Measurements from ENCODE around the gene NCOA1.

Gene NCOA1

DNA sequence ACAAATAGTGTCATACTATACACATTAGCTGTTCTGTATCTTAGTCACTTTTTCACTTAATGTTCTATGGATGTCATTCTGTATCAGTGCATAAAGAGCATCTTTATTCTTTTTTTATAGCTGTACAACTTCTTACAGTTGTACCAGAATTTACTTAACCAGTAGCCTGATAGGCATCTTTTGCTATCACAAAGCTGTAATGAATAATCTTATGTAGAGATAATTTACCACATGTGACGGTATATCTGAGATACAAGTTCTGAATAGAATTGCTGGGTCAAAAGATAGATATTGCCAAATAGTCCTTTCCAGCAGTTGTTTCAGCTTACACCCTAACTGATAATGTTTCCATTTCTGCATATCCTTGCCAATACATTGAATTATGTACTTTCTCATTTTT is 232.1 kb downstream of the NCOA1 start:
- Histone ChIP-seq H3K23ac (ENCODE audit: low read length) (no peak overlapping the region), H3K79me2 (ENCODE audit: control insufficient read depth, insufficient read depth, low read length, poor library complexity) (no peaks in the 10 kb centered on the region), H3K79me1 (ENCODE audit: low read length) (no peaks in the 10 kb centered on the region), H3K4me2 (ENCODE audit: low read length) (no peak overlapping the region), H3K4me3 (ENCODE audit: low read depth, low read length) (no peak overlapping the region), H2AK5ac (ENCODE audit: low read length) (no peak overlapping the region), H2AFZ (ENCODE audit: insufficient read depth, low read length, poor library complexity) (no peak overlapping the region), H3K27me3 (ENCODE audit: insufficient read depth, low read length) (no peaks in the 10 kb centered on the region), H2BK12ac (ENCODE audit: low read length) (no peak overlapping the region), H3K27ac (ENCODE audit: low read depth, low read length) (no peak overlapping the region), H2BK5ac (ENCODE audit: low read depth, low read length, poor library complexity) (no peak overlapping the region), H4K91ac (ENCODE audit: low read depth, low read length) (no peak overlapping the region), H3K4ac (ENCODE audit: low read depth, low read length) (no peak overlapping the region), H3K9ac (ENCODE audit: low read length) (no peak overlapping the region), H2BK120ac (ENCODE audit: insufficient read depth, low read length, poor library complexity) (no peak overlapping the region), H3K36me3 (ENCODE audit: control insufficient read depth in 1 of 2, insufficient read depth in 2 of 2, low read length in 2 of 2) (no peaks in the 10 kb centered on the region), H4K8ac (ENCODE audit: low read depth, low read length) (no peak overlapping the region), H4K12ac (ENCODE audit: low read depth, low read length) (no peak overlapping the region), H3K4me1 (ENCODE audit: control insufficient read depth in 1 of 2, insufficient read depth in 2 of 2, low read length in 2 of 2) (no peaks in the 10 kb centered on the region), H3K14ac (ENCODE audit: low read length) (no peak overlapping the region), H3K18ac (ENCODE audit: low read length) (no peak overlapping the region), H3K9me3 (ENCODE audit: insufficient read depth, low read depth, low read length) (no peaks in the 10 kb centered on the region)
- peak in 1 of 2 donors; percentile 11 for DNase-seq
- no CpG with 5 or more reads among the region's 1 CpG for WGBS (ENCODE audit: extremely low coverage, insufficient coverage, insufficient read length)

GRCh38 chr2:24723665-24724064 is 232.6 kb downstream of the NCOA1 start:
- H2BK12ac ChIP-seq (ENCODE audit: low read length), result no peak overlapping the region
- no peak overlapping the region for H2BK5ac ChIP-seq (ENCODE audit: low read depth, low read length, poor library complexity)
- H3K4me1 ChIP-seq (ENCODE audit: control insufficient read depth in 1 of 2, insufficient read depth in 2 of 2, low read length in 2 of 2), result no peaks in the 10 kb centered on the region
- H3K4me2 ChIP-seq (ENCODE audit: low read length), result no peak overlapping the region
- H3K18ac ChIP-seq (ENCODE audit: low read length), result no peak overlapping the region
- no peak overlapping the region for H3K23ac ChIP-seq (ENCODE audit: low read length)
- no peaks in the 10 kb centered on the region for H3K27me3 ChIP-seq (ENCODE audit: insufficient read depth, low read length)
- H3K4ac ChIP-seq (ENCODE audit: low read depth, low read length), result no peak overlapping the region
- H3K14ac ChIP-seq (ENCODE audit: low read length), result no peak overlapping the region
- H4K12ac ChIP-seq (ENCODE audit: low read depth, low read length), result no peak overlapping the region
- H3K79me2 ChIP-seq (ENCODE audit: control insufficient read depth, insufficient read depth, low read length, poor library complexity), result no peaks in the 10 kb centered on the region
- no peak overlapping the region for H4K8ac ChIP-seq (ENCODE audit: low read depth, low read length)
- no peak overlapping the region for H2AFZ ChIP-seq (ENCODE audit: insufficient read depth, low read length, poor library complexity)
- H3K79me1 ChIP-seq (ENCODE audit: low read length), result no peaks in the 10 kb centered on the region
- no peak overlapping the region for H3K9ac ChIP-seq (ENCODE audit: low read length)
- no peak overlapping the region for H2BK120ac ChIP-seq (ENCODE audit: insufficient read depth, low read length, poor library complexity)
- no peak overlapping the region for H2AK5ac ChIP-seq (ENCODE audit: low read length)
- no peak overlapping the region for H3K4me3 ChIP-seq (ENCODE audit: low read depth, low read length)
- no peak overlapping the region for H3K27ac ChIP-seq (ENCODE audit: low read depth, low read length)
- no peak overlapping the region for H4K91ac ChIP-seq (ENCODE audit: low read depth, low read length)
- H3K36me3 ChIP-seq (ENCODE audit: control insufficient read depth in 1 of 2, insufficient read depth in 2 of 2, low read length in 2 of 2), result no peaks in the 10 kb centered on the region
- DNase-seq, result no peak
- no peaks in the 10 kb centered on the region for H3K9me3 ChIP-seq (ENCODE audit: insufficient read depth, low read depth, low read length)

DNA sequence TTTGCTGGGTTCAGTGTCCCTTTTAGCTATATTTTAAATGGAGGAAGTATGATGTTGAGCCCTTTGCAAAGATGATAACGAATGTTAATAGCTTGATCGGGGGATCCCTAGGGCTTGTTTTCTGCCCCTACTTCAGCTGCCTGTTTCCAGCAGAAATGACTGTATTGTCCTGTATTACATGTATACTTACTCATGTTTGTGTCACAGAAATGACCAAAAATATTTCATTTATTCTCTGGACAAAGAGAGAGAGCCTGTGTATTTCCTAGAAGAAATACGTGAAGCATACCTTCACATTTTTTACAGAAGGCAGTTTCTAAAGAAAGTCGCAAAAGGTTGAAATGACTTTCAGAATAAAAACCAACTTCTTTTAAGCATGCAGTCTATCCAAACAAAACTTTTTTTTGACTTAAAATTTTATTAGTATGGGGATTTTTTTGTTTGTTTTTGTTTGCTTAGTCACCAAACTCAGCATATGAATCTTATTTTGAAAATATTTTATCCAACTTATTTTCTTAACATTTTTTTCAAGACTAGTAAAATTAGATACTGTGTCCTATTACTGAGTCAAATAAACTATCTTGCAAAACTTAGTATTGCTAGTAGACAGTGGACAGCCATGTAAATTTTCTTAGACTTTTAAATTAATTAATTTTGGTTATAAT is 233.2 kb downstream of the NCOA1 start:
- H4K8ac ChIP-seq (ENCODE audit: low read depth, low read length), result no peak overlapping the region
- no peak overlapping the region for H2AK5ac ChIP-seq (ENCODE audit: low read length)
- no peak overlapping the region for H2BK120ac ChIP-seq (ENCODE audit: insufficient read depth, low read length, poor library complexity)
- H3K27me3 ChIP-seq (ENCODE audit: insufficient read depth, low read length), result no peaks in the 10 kb centered on the region
- no peak overlapping the region for H4K91ac ChIP-seq (ENCODE audit: low read depth, low read length)
- no peak overlapping the region for H3K18ac ChIP-seq (ENCODE audit: low read length)
- H4K12ac ChIP-seq (ENCODE audit: low read depth, low read length), result no peak overlapping the region
- H3K23ac ChIP-seq (ENCODE audit: low read length), result no peak overlapping the region
- H3K79me2 ChIP-seq (ENCODE audit: control insufficient read depth, insufficient read depth, low read length, poor library complexity), result no peaks in the 10 kb centered on the region
- H2BK5ac ChIP-seq (ENCODE audit: low read depth, low read length, poor library complexity), result no peak overlapping the region
- DNase-seq, result no peak
- WGBS (ENCODE audit: extremely low coverage, insufficient coverage, insufficient read length), result no CpG with 5 or more reads among the region's 4 CpGs
- no peak overlapping the region for H3K9ac ChIP-seq (ENCODE audit: low read length)
- no peaks in the 10 kb centered on the region for H3K36me3 ChIP-seq (ENCODE audit: control insufficient read depth in 1 of 2, insufficient read depth in 2 of 2, low read length in 2 of 2)
- H3K9me3 ChIP-seq (ENCODE audit: insufficient read depth, low read depth, low read length), result no peaks in the 10 kb centered on the region
- H3K14ac ChIP-seq (ENCODE audit: low read length), result no peak overlapping the region
- H3K4ac ChIP-seq (ENCODE audit: low read depth, low read length), result no peak overlapping the region
- no peak overlapping the region for H3K4me2 ChIP-seq (ENCODE audit: low read length)
- H3K4me1 ChIP-seq (ENCODE audit: control insufficient read depth in 1 of 2, insufficient read depth in 2 of 2, low read length in 2 of 2), result no peaks in the 10 kb centered on the region
- no peak overlapping the region for H2AFZ ChIP-seq (ENCODE audit: insufficient read depth, low read length, poor library complexity)
- H3K79me1 ChIP-seq (ENCODE audit: low read length), result no peaks in the 10 kb centered on the region
- no peak overlapping the region for H3K27ac ChIP-seq (ENCODE audit: low read depth, low read length)
- H3K4me3 ChIP-seq (ENCODE audit: low read depth, low read length), result no peak overlapping the region
- H2BK12ac ChIP-seq (ENCODE audit: low read length), result no peak overlapping the region

DNA sequence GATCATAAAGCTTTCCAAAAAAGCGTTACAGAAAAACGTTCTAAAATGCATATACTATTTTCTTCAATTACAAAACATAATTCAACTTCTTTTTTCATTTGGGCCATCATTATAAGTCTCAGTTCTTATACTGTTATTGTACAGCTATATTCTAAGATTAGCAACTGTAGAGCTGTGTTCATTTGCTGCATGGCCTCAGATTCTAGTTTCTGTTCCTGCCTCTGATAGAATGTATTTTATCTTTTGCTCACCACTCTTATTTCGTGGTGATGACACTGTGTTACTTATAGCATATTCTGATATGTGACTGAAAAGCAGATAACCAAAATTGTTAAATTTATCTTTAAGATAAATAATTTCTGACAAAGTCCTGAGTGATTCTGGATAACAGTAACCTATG is 234.9 kb downstream of the NCOA1 start:
- Histone ChIP-seq H3K9me3 (ENCODE audit: insufficient read depth, low read depth, low read length) (no peaks in the 10 kb centered on the region), H3K4me2 (ENCODE audit: low read length) (no peak overlapping the region), H4K8ac (ENCODE audit: low read depth, low read length) (no peak overlapping the region), H3K4me3 (ENCODE audit: low read depth, low read length) (no peak overlapping the region), H3K18ac (ENCODE audit: low read length) (no peak overlapping the region), H3K27ac (ENCODE audit: low read depth, low read length) (no peak overlapping the region), H2BK5ac (ENCODE audit: low read depth, low read length, poor library complexity) (no peak overlapping the region), H3K14ac (ENCODE audit: low read length) (no peak overlapping the region), H4K91ac (ENCODE audit: low read depth, low read length) (no peak overlapping the region), H3K23ac (ENCODE audit: low read length) (no peak overlapping the region), H2AFZ (ENCODE audit: insufficient read depth, low read length, poor library complexity) (no peak overlapping the region), H3K79me1 (ENCODE audit: low read length) (no peaks in the 10 kb centered on the region), H3K4me1 (ENCODE audit: control insufficient read depth in 1 of 2, insufficient read depth in 2 of 2, low read length in 2 of 2) (no peaks in the 10 kb centered on the region), H2BK12ac (ENCODE audit: low read length) (no peak overlapping the region), H3K27me3 (ENCODE audit: insufficient read depth, low read length) (no peaks in the 10 kb centered on the region), H3K4ac (ENCODE audit: low read depth, low read length) (no peak overlapping the region), H2AK5ac (ENCODE audit: low read length) (no peak overlapping the region), H3K79me2 (ENCODE audit: control insufficient read depth, insufficient read depth, low read length, poor library complexity) (peaks cover 2% of the 10 kb centered on the region), H3K36me3 (ENCODE audit: control insufficient read depth in 1 of 2, insufficient read depth in 2 of 2, low read length in 2 of 2) (peaks cover 0 to 2% of the 10 kb centered on the region in 2 experiments), H4K12ac (ENCODE audit: low read depth, low read length) (no peak overlapping the region), H3K9ac (ENCODE audit: low read length) (no peak overlapping the region), H2BK120ac (ENCODE audit: insufficient read depth, low read length, poor library complexity) (no peak overlapping the region)
- DNase-seq, result no peak
- WGBS (ENCODE audit: extremely low coverage, insufficient coverage, insufficient read length), result no CpG with 5 or more reads among the region's 3 CpGs
